ENCODE results near the gene PSMB1.

DNA sequence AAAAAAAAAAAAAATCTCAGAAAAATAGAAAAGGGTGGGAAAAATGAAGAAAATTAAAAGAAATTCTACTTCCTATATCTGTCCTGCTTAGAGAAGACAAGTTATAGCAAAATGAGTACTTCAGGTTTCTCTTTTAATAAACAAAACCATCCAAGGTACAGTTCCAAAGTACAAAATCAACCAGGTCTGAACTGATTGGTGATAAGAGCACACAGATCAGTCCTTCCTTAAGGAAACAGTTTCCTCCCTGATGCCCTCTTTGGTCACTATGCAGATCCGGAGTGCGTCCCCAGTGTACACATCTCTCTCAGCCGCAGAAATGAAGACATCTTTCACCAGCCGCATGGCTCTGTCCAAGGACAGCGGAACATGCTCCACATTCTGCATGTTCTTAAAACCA, 18.1 kb downstream of the PSMB1 start:
- TF ChIP-seq, protein P1, sequence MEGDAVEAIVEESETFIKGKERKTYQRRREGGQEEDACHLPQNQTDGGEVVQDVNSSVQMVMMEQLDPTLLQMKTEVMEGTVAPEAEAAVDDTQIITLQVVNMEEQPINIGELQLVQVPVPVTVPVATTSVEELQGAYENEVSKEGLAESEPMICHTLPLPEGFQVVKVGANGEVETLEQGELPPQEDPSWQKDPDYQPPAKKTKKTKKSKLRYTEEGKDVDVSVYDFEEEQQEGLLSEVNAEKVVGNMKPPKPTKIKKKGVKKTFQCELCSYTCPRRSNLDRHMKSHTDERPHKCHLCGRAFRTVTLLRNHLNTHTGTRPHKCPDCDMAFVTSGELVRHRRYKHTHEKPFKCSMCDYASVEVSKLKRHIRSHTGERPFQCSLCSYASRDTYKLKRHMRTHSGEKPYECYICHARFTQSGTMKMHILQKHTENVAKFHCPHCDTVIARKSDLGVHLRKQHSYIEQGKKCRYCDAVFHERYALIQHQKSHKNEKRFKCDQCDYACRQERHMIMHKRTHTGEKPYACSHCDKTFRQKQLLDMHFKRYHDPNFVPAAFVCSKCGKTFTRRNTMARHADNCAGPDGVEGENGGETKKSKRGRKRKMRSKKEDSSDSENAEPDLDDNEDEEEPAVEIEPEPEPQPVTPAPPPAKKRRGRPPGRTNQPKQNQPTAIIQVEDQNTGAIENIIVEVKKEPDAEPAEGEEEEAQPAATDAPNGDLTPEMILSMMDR (conservative IDR thresholded peaks at IDR 0.05; ENCODE audit: low read depth, low read length) = no peak
- no peak for TF ChIP-seq EZH2 (IDR thresholded peaks at IDR 0.05; ENCODE audit: borderline replicate concordance, low read depth, low read length, poor library complexity, severe bottlenecking)

All from A673 (cell line).